Measurements from ENCODE around the gene ALK. TPM values are rescaled to one million over a fixed set of nuclear protein-coding genes. Genes with fewer than 3 reads are reported as not detected.
A peak's percentile ranks its signal among the peaks of the same experiment; 100 is the strongest.

ALK gene
- polyA plus RNA-seq, 2 donors = 0.04 to 0.05 TPM

- H3K4me3 ChIP-seq (ENCODE audit: low read depth in 1 of 2, low read length in 2 of 2) = no peak overlapping the region
- no peaks in the 10 kb centered on the region for H3K4me1 ChIP-seq (ENCODE audit: control insufficient read depth in 2 of 2, insufficient read depth in 2 of 2, low read length in 1 of 2)
- H3K27ac ChIP-seq (ENCODE audit: low read depth in 2 of 2, low read length in 1 of 2) = peak overlapping the region in 1 of 2 donors; percentile 89
- 38 to 53% methylated on average over 3 of the region's 3 CpGs for WGBS, 2 donors
- H3K9me3 ChIP-seq (ENCODE audit: control insufficient read depth in 2 of 2, insufficient read depth in 1 of 2, low read depth in 1 of 2, low read length in 1 of 2) = no peaks in the 10 kb centered on the region
- no peaks in the 10 kb centered on the region for H3K27me3 ChIP-seq (ENCODE audit: control insufficient read depth in 1 of 2, insufficient read depth in 2 of 2, low read length in 2 of 2)
- H3K36me3 ChIP-seq (ENCODE audit: control insufficient read depth in 2 of 2, insufficient read depth in 2 of 2, low read length in 1 of 2) = no peaks in the 10 kb centered on the region
Measured at GRCh38 chr2:29325544-29325943, 595.8 kb downstream of the ALK start.

DNA sequence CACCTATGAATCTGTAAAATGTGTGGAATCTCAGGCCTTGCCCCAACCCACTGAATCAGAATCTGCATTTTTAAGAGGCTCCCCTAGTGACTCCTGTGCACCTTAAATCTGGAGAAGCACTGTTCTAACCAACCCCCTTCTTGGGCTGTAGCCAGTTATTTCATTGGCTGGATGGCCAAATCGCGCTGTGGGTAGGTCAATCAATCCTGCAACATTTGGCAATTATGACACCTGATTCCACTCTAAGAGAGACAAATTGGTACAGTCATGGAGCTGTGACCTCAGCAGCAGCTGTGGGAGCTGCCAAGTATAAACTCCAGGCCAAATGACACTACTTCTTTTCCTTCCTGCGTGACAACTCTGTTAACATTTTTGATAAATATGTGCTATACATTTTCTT lies 597.4 kb downstream of the ALK start:
- peaks cover 0 to 3% of the 10 kb centered on the region in 2 donors for H3K27me3 ChIP-seq (ENCODE audit: control insufficient read depth in 1 of 2, insufficient read depth in 2 of 2, low read length in 2 of 2)
- no peak overlapping the region for H3K27ac ChIP-seq (ENCODE audit: low read depth in 2 of 2, low read length in 1 of 2)
- H3K4me1 ChIP-seq (ENCODE audit: control insufficient read depth in 2 of 2, insufficient read depth in 2 of 2, low read length in 1 of 2) = no peaks in the 10 kb centered on the region
- H3K4me3 ChIP-seq (ENCODE audit: low read depth in 1 of 2, low read length in 2 of 2) = no peak overlapping the region
- 37% methylated on average over 3 of the region's 3 CpGs for WGBS, 2 donors
- no peaks in the 10 kb centered on the region for H3K36me3 ChIP-seq (ENCODE audit: control insufficient read depth in 2 of 2, insufficient read depth in 2 of 2, low read length in 1 of 2)
- H3K9me3 ChIP-seq (ENCODE audit: control insufficient read depth in 2 of 2, insufficient read depth in 1 of 2, low read depth in 1 of 2, low read length in 1 of 2) = no peaks in the 10 kb centered on the region

GRCh38 chr2:29323301-29323700 lies 598.1 kb downstream of the ALK start:
- no peaks in the 10 kb centered on the region for H3K36me3 ChIP-seq (ENCODE audit: control insufficient read depth in 2 of 2, insufficient read depth in 2 of 2, low read length in 1 of 2)
- no peaks in the 10 kb centered on the region for H3K9me3 ChIP-seq (ENCODE audit: control insufficient read depth in 2 of 2, insufficient read depth in 1 of 2, low read depth in 1 of 2, low read length in 1 of 2)
- WGBS, 2 donors = 55 to 78% methylated on average over 2 of the region's 2 CpGs
- no peak overlapping the region for H3K4me3 ChIP-seq (ENCODE audit: low read depth in 1 of 2, low read length in 2 of 2)
- H3K27me3 ChIP-seq (ENCODE audit: control insufficient read depth in 1 of 2, insufficient read depth in 2 of 2, low read length in 2 of 2) = peaks cover 0 to 3% of the 10 kb centered on the region in 2 donors
- no peaks in the 10 kb centered on the region for H3K4me1 ChIP-seq (ENCODE audit: control insufficient read depth in 2 of 2, insufficient read depth in 2 of 2, low read length in 1 of 2)
- H3K27ac ChIP-seq (ENCODE audit: low read depth in 2 of 2, low read length in 1 of 2) = no peak overlapping the region

DNA sequence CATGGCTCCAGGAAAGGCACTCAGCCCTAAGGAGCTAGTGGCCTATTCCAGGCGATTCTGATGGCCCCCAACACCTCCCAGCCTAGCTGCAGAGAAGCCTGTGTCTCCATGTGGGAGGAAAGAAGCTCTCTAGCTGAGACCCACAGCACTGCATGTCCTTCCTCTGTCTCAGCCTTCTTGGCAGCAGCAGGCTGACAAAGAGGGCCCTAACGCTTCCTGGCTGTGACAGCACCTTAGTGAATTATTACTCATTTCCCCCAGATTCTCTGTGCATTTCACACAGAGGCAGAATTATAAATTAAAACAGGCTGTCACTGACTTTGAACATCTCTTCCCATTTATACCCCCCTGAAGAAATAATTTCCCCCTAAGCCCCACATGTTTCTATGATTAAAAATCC lies 599.4 kb downstream of the ALK start:
- Histone ChIP-seq H3K36me3 (ENCODE audit: control insufficient read depth in 2 of 2, insufficient read depth in 2 of 2, low read length in 1 of 2) (no peaks in the 10 kb centered on the region), H3K27ac (ENCODE audit: low read depth in 2 of 2, low read length in 1 of 2) (no peak overlapping the region), H3K27me3 (ENCODE audit: control insufficient read depth in 1 of 2, insufficient read depth in 2 of 2, low read length in 2 of 2) (peaks cover 0 to 3% of the 10 kb centered on the region in 2 donors), H3K9me3 (ENCODE audit: control insufficient read depth in 2 of 2, insufficient read depth in 1 of 2, low read depth in 1 of 2, low read length in 1 of 2) (no peaks in the 10 kb centered on the region), H3K4me3 (ENCODE audit: low read depth in 1 of 2, low read length in 2 of 2) (no peak overlapping the region), H3K4me1 (ENCODE audit: control insufficient read depth in 2 of 2, insufficient read depth in 2 of 2, low read length in 1 of 2) (no peaks in the 10 kb centered on the region)
- 53 to 66% methylated on average over 2 of the region's 2 CpGs for WGBS, 2 donors

DNA sequence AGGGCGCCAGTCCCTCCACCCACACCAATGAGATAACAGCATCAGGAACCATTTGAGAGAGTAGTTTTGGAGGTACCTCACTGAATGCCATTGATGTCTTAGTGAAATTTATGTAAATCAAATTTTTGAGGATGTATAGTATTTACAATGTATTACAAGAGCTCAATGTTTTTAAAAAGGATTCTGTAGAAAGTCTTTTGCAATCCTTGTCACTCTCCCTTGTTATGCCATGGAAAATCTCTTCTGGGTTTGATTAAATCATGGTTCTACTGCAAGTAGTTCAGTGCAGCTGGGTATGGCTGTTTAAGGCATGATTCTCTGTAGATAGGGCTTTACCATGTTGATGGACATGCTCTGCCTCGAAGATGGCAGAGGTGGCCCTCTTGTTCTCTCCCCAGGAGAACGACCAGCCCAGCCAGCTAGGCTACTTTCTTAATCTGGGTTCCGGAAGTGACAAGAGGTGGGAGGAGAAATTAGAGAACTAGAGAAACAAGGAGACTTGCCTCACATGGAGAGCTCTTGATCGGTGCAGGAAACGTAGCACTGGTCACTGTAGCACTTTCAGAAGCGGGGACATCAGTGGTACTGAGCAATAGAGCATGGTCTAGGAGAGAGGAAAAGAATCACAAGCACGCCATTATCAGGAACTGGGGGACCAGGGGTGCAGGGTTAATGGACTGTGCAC lies 603.4 kb downstream of the ALK start:
- 79 to 81% methylated on average over 8 of the region's 8 CpGs for WGBS, 2 donors
- Histone ChIP-seq H3K27me3 (ENCODE audit: control insufficient read depth in 1 of 2, insufficient read depth in 2 of 2, low read length in 2 of 2) (peaks cover 0 to 3% of the 10 kb centered on the region in 2 donors), H3K4me3 (ENCODE audit: low read depth in 1 of 2, low read length in 2 of 2) (no peak overlapping the region), H3K9me3 (ENCODE audit: control insufficient read depth in 2 of 2, insufficient read depth in 1 of 2, low read depth in 1 of 2, low read length in 1 of 2) (no peaks in the 10 kb centered on the region), H3K36me3 (ENCODE audit: control insufficient read depth in 2 of 2, insufficient read depth in 2 of 2, low read length in 1 of 2) (no peaks in the 10 kb centered on the region), H3K27ac (ENCODE audit: low read depth in 2 of 2, low read length in 1 of 2) (no peak overlapping the region), H3K4me1 (ENCODE audit: control insufficient read depth in 2 of 2, insufficient read depth in 2 of 2, low read length in 1 of 2) (no peaks in the 10 kb centered on the region)

DNA sequence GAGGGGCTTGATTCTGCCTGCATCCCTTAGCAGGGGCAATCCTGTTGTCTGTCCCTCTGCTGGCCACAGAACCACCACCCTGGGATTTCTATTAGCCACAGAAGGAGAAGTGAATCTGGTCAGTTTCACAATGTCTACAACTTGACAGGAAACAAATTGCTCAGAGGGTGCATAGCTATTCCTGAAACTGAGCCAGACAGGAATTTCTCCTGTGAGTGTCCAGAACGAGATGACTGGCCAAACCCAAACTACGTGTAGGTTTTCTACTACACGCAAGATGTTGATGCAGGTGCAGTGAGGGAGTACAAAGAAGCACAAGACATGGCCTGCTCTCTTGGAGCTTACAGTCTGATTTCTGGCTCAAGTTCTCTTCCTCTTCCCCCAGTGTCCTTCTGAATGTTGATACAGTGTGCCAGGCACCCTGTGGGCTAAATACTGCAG lies 604.3 kb downstream of the ALK start:
- Histone ChIP-seq H3K9me3 (ENCODE audit: control insufficient read depth in 2 of 2, insufficient read depth in 1 of 2, low read depth in 1 of 2, low read length in 1 of 2) (no peaks in the 10 kb centered on the region), H3K27me3 (ENCODE audit: control insufficient read depth in 1 of 2, insufficient read depth in 2 of 2, low read length in 2 of 2) (peaks cover 0 to 3% of the 10 kb centered on the region in 2 donors), H3K4me1 (ENCODE audit: control insufficient read depth in 2 of 2, insufficient read depth in 2 of 2, low read length in 1 of 2) (no peaks in the 10 kb centered on the region), H3K4me3 (ENCODE audit: low read depth in 1 of 2, low read length in 2 of 2) (no peak overlapping the region), H3K27ac (ENCODE audit: low read depth in 2 of 2, low read length in 1 of 2) (no peak overlapping the region), H3K36me3 (ENCODE audit: control insufficient read depth in 2 of 2, insufficient read depth in 2 of 2, low read length in 1 of 2) (no peaks in the 10 kb centered on the region)
- 52 to 53% methylated on average over 3 of the region's 3 CpGs for WGBS, 2 donors

DNA sequence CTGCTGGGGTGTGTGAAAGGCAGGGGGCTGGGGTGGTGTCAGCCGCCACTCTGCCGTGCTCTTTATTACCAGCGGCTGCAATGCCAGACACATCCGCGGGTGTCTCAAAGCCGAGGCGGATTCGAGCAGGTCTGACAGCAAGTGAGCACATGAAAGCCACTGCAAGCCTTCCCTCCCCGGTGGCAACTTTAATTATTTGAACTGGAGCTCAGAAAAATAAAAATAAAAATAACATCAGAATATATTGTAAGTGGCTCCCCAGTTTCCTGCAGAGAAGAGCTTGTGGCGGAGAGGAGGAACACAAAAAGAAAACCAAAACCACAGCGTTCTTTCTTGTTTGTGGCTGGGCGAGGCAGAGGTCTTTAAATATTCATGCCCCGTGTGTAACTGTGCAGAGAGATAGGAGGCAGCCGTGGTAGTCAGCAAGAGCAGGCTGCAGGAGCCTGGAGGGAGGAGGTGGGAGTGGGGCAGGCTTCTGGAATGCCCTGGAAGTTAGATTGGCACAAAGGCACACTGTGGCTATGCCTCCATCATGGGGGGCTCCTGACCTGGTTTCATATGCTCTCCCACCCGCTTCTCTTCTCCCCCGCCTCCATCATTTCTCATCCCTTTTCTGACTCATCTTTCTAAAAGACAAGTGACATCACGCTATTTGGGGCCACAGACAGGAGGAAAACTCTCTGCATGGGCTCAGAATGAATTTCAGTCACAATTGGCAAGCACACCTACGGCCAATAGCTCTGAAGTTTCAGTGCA lies 606.4 kb downstream of the ALK start:
- no peak overlapping the region for H3K4me3 ChIP-seq (ENCODE audit: low read depth in 1 of 2, low read length in 2 of 2)
- peaks cover 0 to 3% of the 10 kb centered on the region in 2 donors for H3K27me3 ChIP-seq (ENCODE audit: control insufficient read depth in 1 of 2, insufficient read depth in 2 of 2, low read length in 2 of 2)
- WGBS, 2 donors = 21 to 34% methylated on average over 18 of the region's 18 CpGs
- no peaks in the 10 kb centered on the region for H3K9me3 ChIP-seq (ENCODE audit: control insufficient read depth in 2 of 2, insufficient read depth in 1 of 2, low read depth in 1 of 2, low read length in 1 of 2)
- H3K4me1 ChIP-seq (ENCODE audit: control insufficient read depth in 2 of 2, insufficient read depth in 2 of 2, low read length in 1 of 2) = no peaks in the 10 kb centered on the region
- no peak overlapping the region for H3K27ac ChIP-seq (ENCODE audit: low read depth in 2 of 2, low read length in 1 of 2)
- no peaks in the 10 kb centered on the region for H3K36me3 ChIP-seq (ENCODE audit: control insufficient read depth in 2 of 2, insufficient read depth in 2 of 2, low read length in 1 of 2)

DNA sequence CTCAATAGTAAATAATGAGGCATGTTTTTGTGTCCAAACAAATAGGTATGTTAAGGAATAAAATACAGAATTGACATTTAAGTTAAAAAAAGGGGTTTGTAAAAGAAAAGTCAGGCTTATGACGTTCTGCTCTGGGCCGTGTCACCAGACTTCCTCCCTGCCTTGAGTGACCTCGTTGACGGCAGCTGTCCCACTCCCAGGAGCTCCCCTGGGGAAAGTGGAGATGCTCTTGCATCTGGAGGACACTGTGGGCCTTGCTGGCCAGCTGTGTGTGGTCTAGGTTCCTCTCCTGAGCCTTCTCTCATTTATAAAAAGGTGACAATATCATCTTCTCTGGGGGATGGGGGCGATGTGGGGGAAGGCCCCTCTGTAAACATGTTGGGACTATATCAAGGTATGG lies 609.9 kb downstream of the ALK start:
- Histone ChIP-seq H3K4me3 (ENCODE audit: low read depth in 1 of 2, low read length in 2 of 2) (no peak overlapping the region), H3K36me3 (ENCODE audit: control insufficient read depth in 2 of 2, insufficient read depth in 2 of 2, low read length in 1 of 2) (no peaks in the 10 kb centered on the region), H3K27ac (ENCODE audit: low read depth in 2 of 2, low read length in 1 of 2) (no peak overlapping the region), H3K9me3 (ENCODE audit: control insufficient read depth in 2 of 2, insufficient read depth in 1 of 2, low read depth in 1 of 2, low read length in 1 of 2) (no peaks in the 10 kb centered on the region), H3K27me3 (ENCODE audit: control insufficient read depth in 1 of 2, insufficient read depth in 2 of 2, low read length in 2 of 2) (no peaks in the 10 kb centered on the region), H3K4me1 (ENCODE audit: control insufficient read depth in 2 of 2, insufficient read depth in 2 of 2, low read length in 1 of 2) (no peaks in the 10 kb centered on the region)
- 68 to 77% methylated on average over 5 of the region's 5 CpGs for WGBS, 2 donors

DNA sequence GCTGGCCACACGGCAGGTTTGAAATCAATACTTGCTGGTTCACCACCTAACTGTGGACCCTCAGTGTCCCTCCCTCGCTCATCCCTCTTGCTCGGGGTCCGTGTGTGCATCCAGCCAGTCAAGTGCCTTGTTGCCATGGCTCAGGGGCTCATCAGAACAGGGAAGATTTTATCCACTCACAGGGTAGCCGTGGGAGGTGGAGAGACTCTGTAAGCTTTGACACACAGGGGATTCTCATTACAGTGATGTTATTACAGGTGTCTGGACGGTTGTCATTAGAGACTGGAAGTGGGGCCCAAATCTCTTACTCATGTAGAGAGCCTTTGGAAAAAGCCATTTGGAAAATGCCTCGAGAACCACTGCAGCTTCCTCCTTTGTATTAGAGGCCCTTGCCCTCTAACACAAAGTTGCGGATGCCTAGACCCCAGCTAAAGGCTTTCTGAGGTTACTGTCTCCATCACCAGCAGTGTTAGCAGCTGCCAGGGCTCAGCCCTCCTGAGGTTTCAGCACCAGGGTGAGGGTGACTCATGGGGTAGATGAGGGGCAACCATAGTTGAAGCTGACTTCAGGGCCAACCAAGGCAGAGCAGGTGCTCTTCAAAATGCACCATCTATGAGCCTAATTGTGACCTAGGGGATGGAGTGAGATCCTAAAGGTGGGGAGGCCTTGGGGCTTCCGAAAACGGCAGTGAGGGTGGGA lies 610.6 kb downstream of the ALK start:
- Histone ChIP-seq H3K27me3 (ENCODE audit: control insufficient read depth in 1 of 2, insufficient read depth in 2 of 2, low read length in 2 of 2) (no peaks in the 10 kb centered on the region), H3K27ac (ENCODE audit: low read depth in 2 of 2, low read length in 1 of 2) (no peak overlapping the region), H3K4me3 (ENCODE audit: low read depth in 1 of 2, low read length in 2 of 2) (no peak overlapping the region), H3K4me1 (ENCODE audit: control insufficient read depth in 2 of 2, insufficient read depth in 2 of 2, low read length in 1 of 2) (no peaks in the 10 kb centered on the region), H3K36me3 (ENCODE audit: control insufficient read depth in 2 of 2, insufficient read depth in 2 of 2, low read length in 1 of 2) (no peaks in the 10 kb centered on the region), H3K9me3 (ENCODE audit: control insufficient read depth in 2 of 2, insufficient read depth in 1 of 2, low read depth in 1 of 2, low read length in 1 of 2) (no peaks in the 10 kb centered on the region)
- WGBS, 2 donors = 86 to 87% methylated on average over 10 of the region's 10 CpGs

All from esophagus (tissue), 2 donors.